Mesenchymal stem cell (in vitro differentiated cells and primary cell): ENCODE results near the gene NFKBIL1.
"Not testable (repeated sequence)": the region's sequence is repeated elsewhere in the genome, so short reads cannot be mapped to it uniquely, and the experiment has no call there.

ENCODE experiments used
- DNase-seq: peaks from one replicate; pipeline ENCODE4 v3.0.0-alpha.2; 2013
- H2AFZ ChIP-seq: one replicate; pipeline ENCODE4 v1.6.1; 2013; ENCODE audit warnings: low read depth, mild to moderate bottlenecking, control low read depth, inconsistent platforms, low read length, moderate library complexity
- H2AK5ac ChIP-seq: 2 replicates; pipeline ENCODE4 v1.6.1; 2013; ENCODE audit warnings: low read length, moderate library complexity, mild to moderate bottlenecking, inconsistent platforms; ENCODE audit not compliant: severe bottlenecking
- H2BK120ac ChIP-seq: one replicate; pipeline ENCODE4 v1.6.1; 2013; ENCODE audit warnings: low read depth, mild to moderate bottlenecking, inconsistent platforms, low read length, moderate library complexity
- H2BK12ac ChIP-seq, 2 experiments: one replicate each; pipeline ENCODE4 v1.6.1; 2013; ENCODE audit warnings: inconsistent platforms in 2 of 2, low read length in 2 of 2, mild to moderate bottlenecking in 2 of 2, moderate library complexity in 2 of 2, control low read depth in 1 of 2
- H2BK15ac ChIP-seq: one replicate; pipeline ENCODE4 v1.6.1; 2013; ENCODE audit warnings: mild to moderate bottlenecking, low read depth, inconsistent platforms; ENCODE audit not compliant: poor library complexity, severe bottlenecking
- H2BK5ac ChIP-seq: 2 replicates; pipeline ENCODE4 v1.6.1; 2013; ENCODE audit warnings: low read depth, mild to moderate bottlenecking, low read length, control low read depth, inconsistent platforms; ENCODE audit not compliant: poor library complexity, severe bottlenecking
- H3K14ac ChIP-seq, 2 experiments: one replicate each; pipeline ENCODE4 v1.6.1; 2013; ENCODE audit warnings: inconsistent platforms in 2 of 2, low read length in 2 of 2, control low read depth in 1 of 2, mild to moderate bottlenecking in 1 of 2, moderate library complexity in 1 of 2
- H3K18ac ChIP-seq, 2 experiments: one replicate each; pipeline ENCODE4 v1.6.1; 2013; ENCODE audit warnings: inconsistent platforms in 2 of 2, low read length in 2 of 2, control low read depth in 1 of 2, low read depth in 1 of 2, mild to moderate bottlenecking in 1 of 2
- H3K23ac ChIP-seq, 2 experiments: one replicate each; pipeline ENCODE4 v1.6.1; 2013; ENCODE audit warnings: inconsistent platforms in 2 of 2, low read length in 2 of 2, mild to moderate bottlenecking in 2 of 2, moderate library complexity in 2 of 2, control low read depth in 1 of 2
- H3K27ac ChIP-seq: 2 replicates; pipeline ENCODE4 v1.5.1; 2013; ENCODE audit warnings: mild to moderate bottlenecking, moderate library complexity, low read length, control low read depth, inconsistent platforms; ENCODE audit not compliant: poor library complexity, severe bottlenecking
- H3K27me3 ChIP-seq, 2 experiments: 2 replicates each; pipeline versions ENCODE4 v1.6.1 to v1.7.0; 2013; ENCODE audit warnings: low read length in 2 of 2, mild to moderate bottlenecking in 2 of 2, moderate library complexity in 2 of 2, control low read depth in 1 of 2, inconsistent platforms in 1 of 2; ENCODE audit not compliant: control insufficient read depth in 1 of 2, insufficient read depth in 1 of 2
- H3K36me3 ChIP-seq, 2 experiments: 2 replicates each; pipeline versions ENCODE4 v1.6.1 to v1.7.0; 2013; ENCODE audit warnings: low read length in 2 of 2, control low read depth in 1 of 2, inconsistent platforms in 1 of 2, low read depth in 1 of 2, mild to moderate bottlenecking in 1 of 2; ENCODE audit not compliant: insufficient read depth in 2 of 2, control insufficient read depth in 1 of 2
- H3K4ac ChIP-seq, 2 experiments: one replicate each; pipeline ENCODE4 v1.6.1; 2013; ENCODE audit warnings: inconsistent platforms in 2 of 2, low read length in 2 of 2, mild to moderate bottlenecking in 2 of 2, moderate library complexity in 2 of 2, control low read depth in 1 of 2, low read depth in 1 of 2
- H3K4me1 ChIP-seq: 2 replicates; pipeline ENCODE4 v1.6.1; 2013; ENCODE audit warnings: low read depth, low read length, control low read depth; ENCODE audit not compliant: control insufficient read depth, insufficient read depth
- H3K4me2 ChIP-seq: 2 replicates; pipeline ENCODE4 v1.6.1; 2013; ENCODE audit warnings: low read length, mild to moderate bottlenecking, inconsistent platforms; ENCODE audit not compliant: poor library complexity, severe bottlenecking
- H3K4me3 ChIP-seq, 2 experiments: 2 replicates each; pipeline versions ENCODE4 v1.5.1 to v1.7.0; 2013; ENCODE audit warnings: low read length in 2 of 2, mild to moderate bottlenecking in 2 of 2, control low read depth in 1 of 2, low read depth in 1 of 2; ENCODE audit not compliant: insufficient read depth in 1 of 2
- H3K79me1 ChIP-seq: replicated peaks from 2 replicates; pipeline ENCODE4 v1.6.1; 2013; ENCODE audit warnings: mild to moderate bottlenecking, control low read depth, low read length, inconsistent platforms; ENCODE audit not compliant: poor library complexity, severe bottlenecking
- H3K9ac ChIP-seq: 2 replicates; pipeline ENCODE4 v1.7.0; 2013; ENCODE audit warnings: mild to moderate bottlenecking, low read length, moderate library complexity
- H3K9me3 ChIP-seq: 2 replicates; pipeline ENCODE4 v1.7.0; 2013; ENCODE audit warnings: mild to moderate bottlenecking, low read length; ENCODE audit not compliant: control insufficient read depth
- H4K8ac ChIP-seq: one replicate; pipeline ENCODE4 v1.6.1; 2013; ENCODE audit warnings: inconsistent platforms, mild to moderate bottlenecking, low read length, moderate library complexity
- H4K91ac ChIP-seq: one replicate; pipeline ENCODE4 v1.6.1; 2013; ENCODE audit warnings: mild to moderate bottlenecking, low read length, inconsistent platforms
- WGBS: methylation state at CpG from one replicate; pipeline ENCODE4 v1.1.7; 2013; ENCODE audit warnings: mixed read lengths; 5-methylcytosine and 5-hydroxymethylcytosine counted together

NFKBIL1 gene

GRCh38 chr6:31546339-31546957, 960 bp upstream of the NFKBIL1 start, which contains the start of gene ATP6V1G2:
TSS of gene ATP6V1G2 (minus strand) at chr6:31546608. CDS start at chr6:31546559, 49 bp downstream.
- peak within 1 kb of the TSS in 1 of 2 experiments; percentile 56 for H3K4ac ChIP-seq
- H3K23ac ChIP-seq = no peak within 1 kb of the TSS
- peak within 1 kb of the TSS in 1 of 2 experiments; percentile 12 for H3K18ac ChIP-seq
- H2BK15ac ChIP-seq = no peak within 1 kb of the TSS
- H3K14ac ChIP-seq = no peak within 1 kb of the TSS
- no peak within 1 kb of the TSS for H2BK5ac ChIP-seq
- H3K4me2 ChIP-seq = peak within 1 kb of the TSS; percentile 82
- H3K27ac ChIP-seq = peak within 1 kb of the TSS; percentile 75
- H3K9ac ChIP-seq = peak within 1 kb of the TSS; percentile 95
- H4K8ac ChIP-seq = peak within 1 kb of the TSS; percentile 75
- 7% methylated on average over 11 of the region's 11 CpGs for WGBS
- no peaks in the 10 kb centered on the region for H3K9me3 ChIP-seq
- H3K36me3 ChIP-seq = peaks cover 16 to 34% of the 10 kb centered on the region in 2 experiments
- no peak within 1 kb of the TSS for H2BK120ac ChIP-seq
- peak within 1 kb of the TSS; percentile 44 to 77 for H3K4me3 ChIP-seq
- peaks cover 17% of the 10 kb centered on the region for H3K4me1 ChIP-seq
- peaks cover 35% of the 10 kb centered on the region for H3K79me1 ChIP-seq
- H3K27me3 ChIP-seq = no peaks in the 10 kb centered on the region
- peak within 1 kb of the TSS; percentile 4 for H4K91ac ChIP-seq
- peak within 1 kb of the TSS; percentile 9 to 31 for H2BK12ac ChIP-seq
- DNase-seq = peak; percentile 92
- peak within 1 kb of the TSS; percentile 41 for H2AK5ac ChIP-seq
- no peak within 1 kb of the TSS for H2AFZ ChIP-seq

GRCh38 chr6:31547727-31548543, 527 bp downstream of the NFKBIL1 start:
- Histone ChIP-seq H4K91ac (peak overlapping the region; percentile 96), H3K4me1 (peaks cover 13% of the 10 kb centered on the region), H2AK5ac (peak overlapping the region; percentile 54), H3K27ac (no peak overlapping the region), H3K4ac (peak overlapping the region; percentile 5 to 92), H4K8ac (peak overlapping the region; percentile 98), H3K18ac (peak overlapping the region; percentile 52 to 55), H3K27me3 (no peaks in the 10 kb centered on the region), H3K79me1 (peaks cover 34% of the 10 kb centered on the region), H3K9ac (peak overlapping the region; percentile 95), H3K36me3 (peaks cover 22 to 34% of the 10 kb centered on the region in 2 experiments), H3K4me3 (peak overlapping the region; percentile 44 to 77), H2BK15ac (peak overlapping the region; percentile 60), H2AFZ (no peak overlapping the region), H3K23ac (no peak overlapping the region), H3K4me2 (peak overlapping the region; percentile 53), H3K9me3 (no peaks in the 10 kb centered on the region), H2BK12ac (peak overlapping the region; percentile 57 to 75), H2BK120ac (peak overlapping the region; percentile 52), H3K14ac (no peak overlapping the region), H2BK5ac (no peak overlapping the region)
- 91% methylated on average over 21 of the region's 24 CpGs for WGBS
- no peak for DNase-seq

GRCh38 chr6:31548544-31548873, 1.1 kb downstream of the NFKBIL1 start:
- Histone ChIP-seq H2BK5ac (no peak overlapping the region), H4K91ac (peak overlapping the region; percentile 96), H3K36me3 (peaks cover 22 to 34% of the 10 kb centered on the region in 2 experiments), H3K4me3 (peak overlapping the region in 1 of 2 experiments; percentile 77), H3K9me3 (no peaks in the 10 kb centered on the region), H3K23ac (no peak overlapping the region), H3K27ac (no peak overlapping the region), H2BK120ac (no peak overlapping the region), H2BK15ac (no peak overlapping the region), H3K27me3 (no peaks in the 10 kb centered on the region), H3K79me1 (peaks cover 33% of the 10 kb centered on the region), H3K4me1 (peaks cover 13% of the 10 kb centered on the region), H4K8ac (peak overlapping the region; percentile 98), H3K9ac (peak overlapping the region; percentile 95), H2AK5ac (no peak overlapping the region), H3K14ac (no peak overlapping the region), H3K18ac (no peak overlapping the region), H2AFZ (no peak overlapping the region), H3K4me2 (no peak overlapping the region), H2BK12ac (no peak overlapping the region), H3K4ac (peak overlapping the region in 1 of 2 experiments; percentile 92)
- WGBS = no CpG with 5 or more reads among the region's 2 CpGs
- DNase-seq = no peak

- H2AFZ ChIP-seq, H3K27me3 ChIP-seq, H3K4me1 ChIP-seq, H3K27ac ChIP-seq, H4K8ac ChIP-seq, H2BK5ac ChIP-seq, H3K4me3 ChIP-seq, H3K23ac ChIP-seq, H4K91ac ChIP-seq, H2BK12ac ChIP-seq, H3K18ac ChIP-seq, H3K9me3 ChIP-seq, H2AK5ac ChIP-seq, H2BK120ac ChIP-seq, H2BK15ac ChIP-seq, H3K4me2 ChIP-seq, H3K14ac ChIP-seq, H3K4ac ChIP-seq: not testable (repeated sequence)
- WGBS = 49% methylated on average over 5 of the region's 5 CpGs
- H3K36me3 ChIP-seq = peaks cover 27 to 55% of the 10 kb centered on the region in 2 experiments
- H3K9ac ChIP-seq = peak overlapping the region; percentile 26
- peaks cover 21% of the 10 kb centered on the region for H3K79me1 ChIP-seq
- peak; percentile 83 for DNase-seq
Measured at GRCh38 chr6:31551371-31551770, 4.0 kb downstream of the NFKBIL1 start.
